Measurements from ENCODE around the gene TNFAIP3.

- no peak for TF ChIP-seq TAF1 (IDR thresholded peaks at IDR 0.05; ENCODE audit: borderline replicate concordance, insufficient read depth, low read length)
- no peak for TF ChIP-seq SIN3A (IDR thresholded peaks at IDR 0.05; ENCODE audit: borderline replicate concordance, insufficient read depth, low read length)
- TF ChIP-seq POLR2AphosphoS5 (IDR thresholded peaks at IDR 0.05; ENCODE audit: low read depth, low read length) = no peak
- no peak for TF ChIP-seq REST (IDR thresholded peaks at IDR 0.05; ENCODE audit: insufficient read depth in 1 of 2, low read depth in 2 of 2, low read length in 2 of 2)
- no peak for TF ChIP-seq FOXP2 (optimal IDR thresholded peaks at IDR 0.05; ENCODE audit: borderline replicate concordance, extremely low read depth, extremely low read length, insufficient read depth)
These were observed 11.0 kb downstream of the TNFAIP3 start for GRCh38 chr6:137878029-137878428.
